ENCODE results near the gene EMC9. TPM values are rescaled to one million over a fixed set of nuclear protein-coding genes. Genes with fewer than 3 reads are reported as not detected.

The EMC9 gene
- polyA plus RNA-seq, 2 of the 4 experiments (the other 2 are of a cell fraction): 21.5 to 48.5 TPM

GRCh38 chr14:24147761-24148428 is 6.5 kb upstream of the EMC9 start:
- FAIRE-seq (no peak), ATAC-seq (no peak), DNase-seq (ENCODE audit: low read depth in 1 of 2, low spot score in 1 of 2) (no peak)
- H3K4me2 ChIP-seq: peak overlapping the region; percentile 79
- peak overlapping the region; percentile 89 for H3K4me3 ChIP-seq
- 10% methylated on average over 19 of the region's 29 CpGs for WGBS (ENCODE audit: missing lambda C conversion rate)
- POLR2A ChIA-PET: interaction anchor here (0.6 to 2.5 kb wide), 2 partner anchors 12 to 33 kb away, joined by 3 to 13 read pairs; partner anchors contain the start of genes DCAF11, NRL and PSME1
- no peak for TF ChIP-seq RCOR1 (IDR thresholded peaks at IDR 0.05; ENCODE audit: low read depth, low read length)
- no peak for TF ChIP-seq ESRRA (IDR thresholded peaks at IDR 0.05; ENCODE audit: borderline replicate concordance, low read length)
- TF ChIP-seq EP300 (IDR thresholded peaks at IDR 0.05): no peak
- no peak for TF ChIP-seq E2F6 (IDR thresholded peaks at IDR 0.05; ENCODE audit: borderline replicate concordance, low read depth)
- no peak for TF ChIP-seq TFCP2L1 (CRISPR knock-in tag; IDR thresholded peaks at IDR 0.05)
- TF ChIP-seq KDM1A (IDR thresholded peaks at IDR 0.05; ENCODE audit: low read depth): no peak
- no peak for TF ChIP-seq JUN (IDR thresholded peaks at IDR 0.05)
- TF ChIP-seq POLR2A (IDR thresholded peaks at IDR 0.05; ENCODE audit: low read length): no peak
- TF ChIP-seq, protein P1, sequence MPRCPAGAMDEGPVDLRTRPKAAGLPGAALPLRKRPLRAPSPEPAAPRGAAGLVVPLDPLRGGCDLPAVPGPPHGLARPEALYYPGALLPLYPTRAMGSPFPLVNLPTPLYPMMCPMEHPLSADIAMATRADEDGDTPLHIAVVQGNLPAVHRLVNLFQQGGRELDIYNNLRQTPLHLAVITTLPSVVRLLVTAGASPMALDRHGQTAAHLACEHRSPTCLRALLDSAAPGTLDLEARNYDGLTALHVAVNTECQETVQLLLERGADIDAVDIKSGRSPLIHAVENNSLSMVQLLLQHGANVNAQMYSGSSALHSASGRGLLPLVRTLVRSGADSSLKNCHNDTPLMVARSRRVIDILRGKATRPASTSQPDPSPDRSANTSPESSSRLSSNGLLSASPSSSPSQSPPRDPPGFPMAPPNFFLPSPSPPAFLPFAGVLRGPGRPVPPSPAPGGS (IDR thresholded peaks at IDR 0.05): no peak
- no peak for TF ChIP-seq HOXA7 (CRISPR knock-in tag; IDR thresholded peaks at IDR 0.05)
- TF ChIP-seq MYC (IDR thresholded peaks at IDR 0.05; ENCODE audit: borderline replicate concordance, low read length): no peak
- TF ChIP-seq, protein P2, sequence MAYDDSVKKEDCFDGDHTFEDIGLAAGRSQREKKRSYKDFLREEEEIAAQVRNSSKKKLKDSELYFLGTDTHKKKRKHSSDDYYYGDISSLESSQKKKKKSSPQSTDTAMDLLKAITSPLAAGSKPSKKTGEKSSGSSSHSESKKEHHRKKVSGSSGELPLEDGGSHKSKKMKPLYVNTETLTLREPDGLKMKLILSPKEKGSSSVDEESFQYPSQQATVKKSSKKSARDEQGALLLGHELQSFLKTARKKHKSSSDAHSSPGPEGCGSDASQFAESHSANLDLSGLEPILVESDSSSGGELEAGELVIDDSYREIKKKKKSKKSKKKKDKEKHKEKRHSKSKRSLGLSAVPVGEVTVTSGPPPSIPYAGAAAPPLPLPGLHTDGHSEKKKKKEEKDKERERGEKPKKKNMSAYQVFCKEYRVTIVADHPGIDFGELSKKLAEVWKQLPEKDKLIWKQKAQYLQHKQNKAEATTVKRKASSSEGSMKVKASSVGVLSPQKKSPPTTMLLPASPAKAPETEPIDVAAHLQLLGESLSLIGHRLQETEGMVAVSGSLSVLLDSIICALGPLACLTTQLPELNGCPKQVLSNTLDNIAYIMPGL (CRISPR knock-in tag; IDR thresholded peaks at IDR 0.05; ENCODE audit: borderline replicate concordance): no peak
- no peak for TF ChIP-seq ELK1 (IDR thresholded peaks at IDR 0.05; ENCODE audit: low read depth, low read length)
- no peak for TF ChIP-seq NR3C1 (IDR thresholded peaks at IDR 0.05)
- TF ChIP-seq PHF8 (IDR thresholded peaks at IDR 0.05; ENCODE audit: borderline replicate concordance, low read depth): no peak
- CTCF ChIA-PET: interaction anchor here (1.6 to 12.6 kb wide), 4 partner anchors 11 to 40 kb away, joined by 4 to 168 read pairs (median 13); partner anchors contain the start of genes IRF9 and PSME1
- H3K9me3 ChIP-seq: no peaks in the 10 kb centered on the region
- peaks cover 14% of the 10 kb centered on the region for H3K4me1 ChIP-seq
- peak overlapping the region; percentile 91 to 98 for H3K27ac ChIP-seq

DNA sequence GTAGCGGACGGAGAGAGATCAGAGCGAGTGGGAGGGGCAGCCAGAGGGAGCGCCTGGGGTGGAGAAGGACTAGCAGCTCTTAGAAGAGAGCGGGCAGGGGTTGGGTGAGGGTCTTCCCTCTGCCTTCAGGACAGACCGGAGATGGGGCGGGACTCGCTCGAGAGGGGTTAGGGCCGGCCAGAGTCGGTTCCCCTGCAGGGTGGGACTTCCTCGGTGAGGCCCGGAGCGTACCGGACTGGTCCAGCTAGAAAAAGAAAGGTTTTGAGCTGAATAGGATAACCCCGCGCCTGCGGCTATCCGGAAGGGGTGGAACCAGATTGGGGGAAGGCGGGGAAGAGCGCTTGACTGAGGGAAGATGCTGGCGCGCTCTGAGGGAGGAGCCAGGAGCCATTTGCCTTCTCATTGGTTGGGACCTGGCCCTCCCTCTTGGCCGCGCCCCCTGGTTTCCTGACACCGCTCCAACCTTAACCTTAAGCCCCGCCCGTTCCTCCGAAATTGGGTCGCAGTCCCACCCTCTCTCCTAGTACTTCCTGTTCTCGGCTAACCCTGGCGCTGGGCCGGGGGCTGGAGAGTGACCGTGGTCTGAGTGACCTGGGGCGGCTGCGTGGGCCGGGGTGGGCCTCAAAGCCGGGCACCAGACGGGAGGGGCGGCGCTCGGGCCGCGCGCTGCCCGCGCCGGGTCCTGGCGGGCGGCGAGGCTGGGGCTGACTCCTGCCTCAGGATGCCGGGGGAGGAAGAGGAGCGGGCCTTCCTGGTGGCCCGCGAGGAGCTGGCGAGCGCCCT is 5.8 kb upstream of the EMC9 start, which contains the start of gene RNF31:
Gene RNF31, plus strand, starts transcription at position 521 of the 783 bp plus-strand sequence. Its CDS starts 201 bp downstream, at position 722.
- ATAC-seq (peak; percentile 89 to 94), FAIRE-seq (no peak), DNase-seq (ENCODE audit: low read depth in 1 of 2, low spot score in 1 of 2) (peak; percentile 94 to 98)
- Histone ChIP-seq H3K4me2 (peak within 1 kb of the TSS; percentile 85), H3K4me1 (peaks cover 16% of the 10 kb centered on the region), H3K27ac (peak within 1 kb of the TSS; percentile 91 to 98), H3K9me3 (no peaks in the 10 kb centered on the region), H3K4me3 (peak within 1 kb of the TSS; percentile 89)
- under 1% methylated on average over 30 of the region's 57 CpGs for WGBS (ENCODE audit: missing lambda C conversion rate)
- TF ChIP-seq, protein P3, sequence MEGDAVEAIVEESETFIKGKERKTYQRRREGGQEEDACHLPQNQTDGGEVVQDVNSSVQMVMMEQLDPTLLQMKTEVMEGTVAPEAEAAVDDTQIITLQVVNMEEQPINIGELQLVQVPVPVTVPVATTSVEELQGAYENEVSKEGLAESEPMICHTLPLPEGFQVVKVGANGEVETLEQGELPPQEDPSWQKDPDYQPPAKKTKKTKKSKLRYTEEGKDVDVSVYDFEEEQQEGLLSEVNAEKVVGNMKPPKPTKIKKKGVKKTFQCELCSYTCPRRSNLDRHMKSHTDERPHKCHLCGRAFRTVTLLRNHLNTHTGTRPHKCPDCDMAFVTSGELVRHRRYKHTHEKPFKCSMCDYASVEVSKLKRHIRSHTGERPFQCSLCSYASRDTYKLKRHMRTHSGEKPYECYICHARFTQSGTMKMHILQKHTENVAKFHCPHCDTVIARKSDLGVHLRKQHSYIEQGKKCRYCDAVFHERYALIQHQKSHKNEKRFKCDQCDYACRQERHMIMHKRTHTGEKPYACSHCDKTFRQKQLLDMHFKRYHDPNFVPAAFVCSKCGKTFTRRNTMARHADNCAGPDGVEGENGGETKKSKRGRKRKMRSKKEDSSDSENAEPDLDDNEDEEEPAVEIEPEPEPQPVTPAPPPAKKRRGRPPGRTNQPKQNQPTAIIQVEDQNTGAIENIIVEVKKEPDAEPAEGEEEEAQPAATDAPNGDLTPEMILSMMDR (IDR thresholded peaks at IDR 0.05): no peak
- TF ChIP-seq MAFK (IDR thresholded peaks at IDR 0.05; ENCODE audit: partially characterized antibody): no peak
- peak; percentile 7 to 49; a peak in 2 of 5 replicates for TF ChIP-seq JUN (IDR thresholded peaks at IDR 0.05)
- TF ChIP-seq POLR2A (IDR thresholded peaks at IDR 0.05; ENCODE audit: low read length): peak; percentile 42; the same call in 1 of the 2 replicates
- TF ChIP-seq KDM5A (IDR thresholded peaks at IDR 0.05): 0 out of 2 replicates have a peak, but pooled peaks have one; percentile 10
- TF ChIP-seq MAX (IDR thresholded peaks at IDR 0.05): 0 out of 2 replicates have a peak, but pooled peaks have one; percentile 9
- peak; percentile 42; the same call in 1 of the 2 replicates for TF ChIP-seq PHF8 (IDR thresholded peaks at IDR 0.05; ENCODE audit: borderline replicate concordance, low read depth)
- ChIA-PET POLR2A (interaction anchor here (0.5 to 2.5 kb wide), 12 partner anchors 9 to 95 kb away, joined by 3 to 18 read pairs (median 4); partner anchors contain the start of genes CARMIL3, CHMP4A, DCAF11 and IRF9), CTCF (interaction anchor here (0.8 to 12.6 kb wide), 10 partner anchors 8 to 69 kb away, joined by 3 to 168 read pairs (median 4); partner anchors contain the start of genes IRF9, MDP1 and PSME1)

All from A549 (cell line).